Trophoblast cell (in vitro differentiated cells and primary cell): ENCODE results near the gene DENND2D.
A peak's percentile ranks its signal among the peaks of the same experiment; 100 is the strongest.

Experiments
- DNase-seq, 2 donors: peaks; one replicate each; pipeline ENCODE4 v3.0.0-alpha.2; 2016
- H2AFZ ChIP-seq: 2 replicates; pipeline ENCODE4 v1.6.1; 2013; ENCODE audit warnings: low read length, moderate library complexity, mild to moderate bottlenecking; ENCODE audit not compliant: insufficient read depth, poor library complexity
- H2AK5ac ChIP-seq: 2 replicates; pipeline ENCODE4 v1.6.1; 2013; ENCODE audit warnings: mild to moderate bottlenecking, low read length
- H2BK120ac ChIP-seq: 2 replicates; pipeline ENCODE4 v1.6.1; 2013; ENCODE audit warnings: low read length, mild to moderate bottlenecking, moderate library complexity; ENCODE audit not compliant: insufficient read depth, poor library complexity
- H2BK12ac ChIP-seq: 2 replicates; pipeline ENCODE4 v1.6.1; 2013; ENCODE audit warnings: mild to moderate bottlenecking, low read length, moderate library complexity
- H2BK5ac ChIP-seq: 2 replicates; pipeline ENCODE4 v1.6.1; 2013; ENCODE audit warnings: low read length, low read depth, moderate library complexity, mild to moderate bottlenecking; ENCODE audit not compliant: poor library complexity
- H3K14ac ChIP-seq: 2 replicates; pipeline ENCODE4 v1.6.1; 2013; ENCODE audit warnings: mild to moderate bottlenecking, low read length
- H3K18ac ChIP-seq: 2 replicates; pipeline ENCODE4 v1.6.1; 2013; ENCODE audit warnings: mild to moderate bottlenecking, low read length
- H3K23ac ChIP-seq: 2 replicates; pipeline ENCODE4 v1.6.1; 2013; ENCODE audit warnings: low read length
- H3K27ac ChIP-seq: 2 replicates; pipeline ENCODE4 v1.5.1; 2013; ENCODE audit warnings: low read depth, mild to moderate bottlenecking, inconsistent platforms, low read length, moderate library complexity
- H3K27me3 ChIP-seq: 2 replicates; pipeline ENCODE4 v1.6.1; 2013; ENCODE audit warnings: inconsistent platforms, mild to moderate bottlenecking, low read length, moderate library complexity; ENCODE audit not compliant: insufficient read depth
- H3K36me3 ChIP-seq, 2 experiments: 1 replicate in 1 of 2; 2 replicates in 1 of 2; pipeline ENCODE4 v1.6.1; 2013; ENCODE audit warnings: low read length in 2 of 2, mild to moderate bottlenecking in 2 of 2, moderate library complexity in 1 of 2; ENCODE audit not compliant: insufficient read depth in 2 of 2, control insufficient read depth in 1 of 2
- H3K4ac ChIP-seq: 2 replicates; pipeline ENCODE4 v1.6.1; 2013; ENCODE audit warnings: low read depth, mild to moderate bottlenecking, low read length, moderate library complexity
- H3K4me1 ChIP-seq, 2 experiments: 1 replicate in 1 of 2; 2 replicates in 1 of 2; pipeline ENCODE4 v1.6.1; 2013; ENCODE audit warnings: low read length in 2 of 2, mild to moderate bottlenecking in 2 of 2, moderate library complexity in 1 of 2; ENCODE audit not compliant: insufficient read depth in 2 of 2, control insufficient read depth in 1 of 2
- H3K4me2 ChIP-seq: 2 replicates; pipeline ENCODE4 v1.6.1; 2013; ENCODE audit warnings: inconsistent platforms, mild to moderate bottlenecking, low read length, moderate library complexity
- H3K4me3 ChIP-seq: 2 replicates; pipeline ENCODE4 v1.5.1; 2013; ENCODE audit warnings: mild to moderate bottlenecking, low read depth, low read length, inconsistent platforms
- H3K79me1 ChIP-seq: one replicate; pipeline ENCODE4 v1.6.1; 2013; ENCODE audit warnings: low read length
- H3K79me2 ChIP-seq: 2 replicates; pipeline ENCODE4 v1.6.1; 2013; ENCODE audit warnings: low read length, mild to moderate bottlenecking; ENCODE audit not compliant: control insufficient read depth, insufficient read depth, poor library complexity
- H3K9ac ChIP-seq: 2 replicates; pipeline ENCODE4 v1.6.1; 2013; ENCODE audit warnings: mild to moderate bottlenecking, low read length
- H3K9me3 ChIP-seq: 2 replicates; pipeline ENCODE4 v1.6.1; 2013; ENCODE audit warnings: low read depth, mild to moderate bottlenecking, control low read depth, inconsistent platforms, low read length; ENCODE audit not compliant: insufficient read depth
- H4K12ac ChIP-seq: 2 replicates; pipeline ENCODE4 v1.6.1; 2013; ENCODE audit warnings: low read depth, mild to moderate bottlenecking, low read length, moderate library complexity
- H4K8ac ChIP-seq: 2 replicates; pipeline ENCODE4 v1.6.1; 2013; ENCODE audit warnings: low read depth, mild to moderate bottlenecking, low read length, moderate library complexity
- H4K91ac ChIP-seq: one replicate; pipeline ENCODE4 v1.6.1; 2013; ENCODE audit warnings: low read depth, mild to moderate bottlenecking, low read length, moderate library complexity
- WGBS: extraction: QIAGEN DNeasy Blood & Tissue Kit; methylation state at CpG from one replicate; pipeline ENCODE4 v1.1.7; 2013; ENCODE audit warnings: missing lambda C conversion rate; ENCODE audit not compliant: insufficient read length, insufficient coverage; ENCODE audit errors: extremely low coverage; 5-methylcytosine and 5-hydroxymethylcytosine counted together

Gene DENND2D

DNA sequence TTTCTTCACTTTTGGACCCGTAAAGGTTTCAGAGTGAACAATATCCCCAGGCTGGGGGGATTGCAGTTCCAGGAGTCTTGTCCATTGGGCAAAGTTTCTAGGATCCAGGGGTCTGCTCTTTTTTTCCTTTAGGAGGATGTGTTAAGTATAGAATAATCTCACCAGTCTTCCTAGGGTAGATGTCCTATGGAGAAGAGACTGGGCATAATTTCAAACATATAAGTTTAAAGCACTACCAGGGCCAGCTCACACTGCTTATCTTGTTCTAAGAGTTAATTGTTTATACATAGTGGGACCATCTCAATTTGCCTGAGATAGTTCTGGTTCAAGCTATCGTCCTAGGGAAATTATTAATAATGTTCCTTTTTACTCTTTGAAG is 28.3 kb upstream of the DENND2D start:
- Histone ChIP-seq H3K9me3 (no peaks in the 10 kb centered on the region), H2BK12ac (no peak overlapping the region), H3K4me2 (no peak overlapping the region), H2BK5ac (no peak overlapping the region), H3K18ac (no peak overlapping the region), H3K36me3 (no peaks in the 10 kb centered on the region), H3K27ac (peak overlapping the region; percentile 28), H3K4ac (no peak overlapping the region), H2BK120ac (no peak overlapping the region), H3K4me3 (no peak overlapping the region), H3K23ac (no peak overlapping the region), H4K91ac (no peak overlapping the region), H3K9ac (no peak overlapping the region), H3K4me1 (peaks cover 0 to 9% of the 10 kb centered on the region in 2 experiments), H2AK5ac (no peak overlapping the region), H3K79me1 (peaks cover 11% of the 10 kb centered on the region), H2AFZ (no peak overlapping the region), H4K8ac (no peak overlapping the region), H4K12ac (no peak overlapping the region), H3K27me3 (no peaks in the 10 kb centered on the region), H3K14ac (no peak overlapping the region), H3K79me2 (no peaks in the 10 kb centered on the region)
- WGBS: no CpG with 5 or more reads among the region's 2 CpGs
- no peak for DNase-seq

DNA sequence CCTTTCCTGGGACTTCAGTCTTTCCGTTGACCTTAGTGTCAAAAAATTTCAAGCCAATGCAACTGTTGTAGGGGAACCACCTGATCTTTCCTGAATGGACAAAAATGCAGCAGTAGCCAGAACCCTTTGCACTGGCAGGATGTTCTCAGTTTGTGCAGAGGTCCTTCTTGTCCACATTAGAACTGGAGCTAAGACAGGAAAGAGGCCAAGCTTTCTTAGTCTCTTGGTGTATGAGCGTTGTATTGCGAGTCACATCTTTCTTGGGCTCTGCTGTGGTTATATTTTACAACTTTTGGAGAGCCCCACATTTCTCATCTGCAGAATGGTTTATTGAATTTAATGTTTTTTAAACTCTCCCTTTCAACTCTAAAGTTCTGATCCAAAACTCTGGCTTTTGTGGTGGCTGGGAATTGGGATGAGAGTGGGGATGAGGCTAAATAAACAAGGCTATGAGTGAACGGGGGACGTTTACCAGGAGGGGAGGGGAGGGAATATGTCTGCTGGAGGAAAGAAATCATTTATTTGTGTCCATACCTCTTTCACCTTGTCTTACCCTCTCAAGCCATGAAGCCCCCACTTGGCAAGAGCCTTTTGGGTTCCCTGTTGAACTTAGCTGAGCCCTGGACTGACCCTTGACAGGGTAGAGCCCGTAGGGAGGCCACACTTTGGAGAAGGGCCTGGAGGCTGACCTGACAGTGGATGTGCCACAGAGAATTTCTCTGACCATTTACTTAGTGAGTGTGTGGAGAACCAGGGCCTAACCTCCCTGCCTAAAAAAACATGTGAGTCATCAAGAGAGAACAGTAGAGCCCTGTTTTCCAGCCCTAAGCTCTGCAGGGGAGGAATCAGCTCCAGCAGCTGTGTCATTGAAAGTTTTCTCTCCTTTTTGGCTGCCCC is 27.7 kb upstream of the DENND2D start:
- Histone ChIP-seq H3K4me3 (no peak overlapping the region), H4K12ac (no peak overlapping the region), H2AK5ac (no peak overlapping the region), H3K4ac (no peak overlapping the region), H3K36me3 (no peaks in the 10 kb centered on the region), H3K79me1 (peaks cover 14% of the 10 kb centered on the region), H3K9ac (no peak overlapping the region), H3K14ac (peak overlapping the region; percentile 31), H3K79me2 (no peaks in the 10 kb centered on the region), H3K4me2 (no peak overlapping the region), H3K4me1 (peaks cover 0 to 9% of the 10 kb centered on the region in 2 experiments), H3K18ac (no peak overlapping the region), H2BK120ac (peak overlapping the region; percentile 21), H2AFZ (no peak overlapping the region), H3K27ac (peak overlapping the region; percentile 48), H3K23ac (no peak overlapping the region), H4K91ac (peak overlapping the region; percentile 32), H3K9me3 (no peaks in the 10 kb centered on the region), H2BK5ac (peak overlapping the region; percentile 2), H3K27me3 (no peaks in the 10 kb centered on the region), H4K8ac (no peak overlapping the region), H2BK12ac (peak overlapping the region; percentile 51)
- WGBS: no CpG with 5 or more reads among the region's 6 CpGs
- DNase-seq: no peak

DNA sequence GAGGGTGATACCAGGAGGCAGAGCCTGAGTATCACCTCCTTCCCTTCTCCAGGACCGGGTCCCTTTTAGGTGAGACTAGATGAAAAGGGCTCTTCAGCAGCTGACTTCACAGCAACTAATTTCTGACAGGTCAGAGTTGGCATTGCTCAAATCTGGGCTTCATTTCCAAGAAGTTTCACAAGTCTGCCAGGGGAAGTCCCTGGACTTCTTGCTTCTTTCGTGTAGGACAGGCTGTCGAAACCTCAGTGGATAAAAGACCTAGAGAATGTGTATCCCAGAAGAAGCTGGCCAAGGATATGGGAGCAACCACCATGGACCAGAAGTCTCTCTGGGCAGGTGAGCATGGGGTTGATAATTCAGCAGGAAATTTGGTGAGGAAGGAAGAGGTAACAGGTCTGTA is 27.0 kb upstream of the DENND2D start, which contains the start of gene CHI3L2:
TSS of gene CHI3L2 (plus strand) at position 280 of the 400 bp plus-strand sequence. CDS start at position 297, 17 bp downstream.
- Histone ChIP-seq H4K91ac (peak within 1 kb of the TSS; percentile 36), H3K79me1 (peaks cover 14% of the 10 kb centered on the region)

DNA sequence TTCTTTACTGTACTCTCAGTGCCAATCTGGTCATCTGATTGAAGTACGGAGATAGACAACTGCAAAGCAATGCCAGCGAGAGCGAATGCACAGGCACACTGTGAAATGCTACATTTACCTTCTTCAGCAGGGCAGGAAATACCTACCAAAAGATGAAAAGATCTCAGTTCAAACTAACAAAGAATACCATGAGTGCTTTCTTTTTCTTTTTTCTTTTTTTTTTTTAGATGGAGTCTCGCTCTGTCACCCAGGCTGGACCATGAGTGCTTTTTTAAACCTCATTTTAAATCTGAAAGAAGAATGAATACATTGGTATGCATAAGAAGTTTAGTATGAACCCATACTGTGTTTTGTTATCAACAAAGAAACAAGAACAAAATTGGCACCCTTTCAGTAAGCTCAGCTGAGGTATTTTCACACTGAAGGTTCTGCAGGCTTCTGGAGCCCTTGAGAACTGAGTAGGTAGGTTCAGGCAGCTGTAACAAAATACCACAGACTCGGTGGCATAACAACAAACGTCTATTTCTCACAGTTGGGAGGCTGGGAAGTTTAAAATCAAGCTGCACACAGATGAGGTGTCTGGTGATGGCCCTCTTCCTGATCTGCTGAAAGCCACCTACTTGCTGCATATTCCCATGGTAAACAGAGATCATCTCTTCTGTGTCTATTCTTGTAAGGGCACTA is 25.4 kb upstream of the DENND2D start:
- no CpG with 5 or more reads among the region's 6 CpGs for WGBS
- Histone ChIP-seq H2BK5ac (no peak overlapping the region), H3K27ac (no peak overlapping the region)

More for the DNA sequence above, 27.0 kb upstream of the DENND2D start, which contains the start of gene CHI3L2:
- H3K18ac ChIP-seq: no peak within 1 kb of the TSS
- no peak within 1 kb of the TSS for H3K23ac ChIP-seq
- H2BK5ac ChIP-seq: peak within 1 kb of the TSS; percentile 2
- H2AK5ac ChIP-seq: peak within 1 kb of the TSS; percentile 11
- no peak within 1 kb of the TSS for H4K12ac ChIP-seq
- H3K4ac ChIP-seq: no peak within 1 kb of the TSS
- H3K4me3 ChIP-seq: no peak within 1 kb of the TSS
- H2AFZ ChIP-seq: no peak within 1 kb of the TSS
- no peak for DNase-seq
- peak within 1 kb of the TSS; percentile 31 for H3K14ac ChIP-seq
- peak within 1 kb of the TSS; percentile 56 for H2BK12ac ChIP-seq
- no peaks in the 10 kb centered on the region for H3K36me3 ChIP-seq
- H3K27ac ChIP-seq: peak within 1 kb of the TSS; percentile 48
- no peak within 1 kb of the TSS for H3K9ac ChIP-seq
- no peaks in the 10 kb centered on the region for H3K79me2 ChIP-seq
- H3K9me3 ChIP-seq: no peaks in the 10 kb centered on the region
- H2BK120ac ChIP-seq: peak within 1 kb of the TSS; percentile 21
- no peak within 1 kb of the TSS for H4K8ac ChIP-seq
- WGBS: no CpG with 5 or more reads among the region's 3 CpGs
- H3K4me2 ChIP-seq: no peak within 1 kb of the TSS
- no peaks in the 10 kb centered on the region for H3K27me3 ChIP-seq
- peaks cover 0 to 10% of the 10 kb centered on the region in 2 experiments for H3K4me1 ChIP-seq

More for the DNA sequence above, 25.4 kb upstream of the DENND2D start:
- Histone ChIP-seq H3K18ac (no peak overlapping the region), H3K4me2 (no peak overlapping the region), H3K79me2 (peaks cover 2% of the 10 kb centered on the region), H2BK12ac (peak overlapping the region; percentile 55), H2AFZ (no peak overlapping the region), H3K9me3 (no peaks in the 10 kb centered on the region), H3K4me1 (peaks cover 8 to 20% of the 10 kb centered on the region in 2 experiments), H3K4ac (no peak overlapping the region), H4K8ac (no peak overlapping the region), H3K4me3 (no peak overlapping the region), H3K27me3 (no peaks in the 10 kb centered on the region), H3K36me3 (no peaks in the 10 kb centered on the region), H3K79me1 (peaks cover 25% of the 10 kb centered on the region), H2BK120ac (peak overlapping the region; percentile 70), H2AK5ac (no peak overlapping the region), H3K23ac (no peak overlapping the region), H4K12ac (no peak overlapping the region), H3K14ac (peak overlapping the region; percentile 32), H4K91ac (peak overlapping the region; percentile 13), H3K9ac (no peak overlapping the region)
- no peak for DNase-seq
